ENCODE data around the gene LIPN.

GRCh38 chr10:88803641-88804040 is 43.8 kb downstream of the LIPN start:
- TF ChIP-seq CTCF (IDR thresholded peaks at IDR 0.05), result no peak
- no peak for TF ChIP-seq POLR2A (IDR thresholded peaks at IDR 0.05)

All from adrenal gland (tissue), 5 donors.